H9 (cell line): Measurements from ENCODE around the gene AARS1. TPM values are rescaled to one million over a fixed set of nuclear protein-coding genes. Genes with fewer than 3 reads are reported as not detected.
A peak's percentile ranks its signal among the peaks of the same experiment; 100 is the strongest.

Experiments used
- DNase-seq: peaks from one replicate; pipeline ENCODE4 v3.0.0-alpha.2; 2017
- H2AFZ ChIP-seq: one replicate; pipeline ENCODE4 v1.6.1; 2013; ENCODE audit warnings: mild to moderate bottlenecking, low read length, control low read depth, moderate library complexity
- H2AK5ac ChIP-seq: 2 replicates; pipeline ENCODE4 v1.6.1; 2013; ENCODE audit warnings: low read length, control low read depth, mixed read lengths; ENCODE audit not compliant: insufficient read length
- H2BK120ac ChIP-seq: one replicate; pipeline ENCODE4 v1.6.1; 2013; ENCODE audit warnings: low read depth, mild to moderate bottlenecking, low read length, control low read depth, inconsistent platforms; ENCODE audit not compliant: poor library complexity, severe bottlenecking
- H2BK12ac ChIP-seq: 2 replicates; pipeline ENCODE4 v1.6.1; 2013; ENCODE audit warnings: low read length, control low read depth, mixed read lengths, low read depth; ENCODE audit not compliant: insufficient read length
- H2BK15ac ChIP-seq: 2 replicates; pipeline ENCODE4 v1.6.1; 2013; ENCODE audit warnings: low read depth, low read length, control low read depth
- H2BK20ac ChIP-seq: one replicate; pipeline ENCODE4 v1.6.1; 2013; ENCODE audit warnings: low read depth, mild to moderate bottlenecking, low read length, control low read depth, inconsistent platforms; ENCODE audit not compliant: poor library complexity, severe bottlenecking
- H2BK5ac ChIP-seq: 2 replicates; pipeline ENCODE4 v1.6.1; 2013; ENCODE audit warnings: low read length, control low read depth, mixed read lengths; ENCODE audit not compliant: insufficient read length
- H3K14ac ChIP-seq: 2 replicates; pipeline ENCODE4 v1.6.1; 2013; ENCODE audit warnings: low read length, control low read depth; ENCODE audit not compliant: insufficient read depth
- H3K18ac ChIP-seq: 2 replicates; pipeline ENCODE4 v1.6.1; 2013; ENCODE audit warnings: low read depth, mild to moderate bottlenecking, mixed read lengths, low read length, control low read depth; ENCODE audit not compliant: insufficient read length
- H3K23ac ChIP-seq: 2 replicates; pipeline ENCODE4 v1.6.1; 2013; ENCODE audit warnings: low read length, control low read depth, mixed read lengths, low read depth; ENCODE audit not compliant: insufficient read length
- H3K23me2 ChIP-seq: 2 replicates; pipeline ENCODE4 v1.6.1; 2013; ENCODE audit warnings: low read depth, mild to moderate bottlenecking, mixed read lengths, low read length, control low read depth; ENCODE audit not compliant: insufficient read length, poor library complexity, severe bottlenecking
- H3K27ac ChIP-seq: 2 replicates; pipeline ENCODE4 v1.5.1; 2013; ENCODE audit warnings: low read length, control low read depth, mixed read lengths, low read depth; ENCODE audit not compliant: insufficient read length
- H3K27me3 ChIP-seq: 2 replicates; pipeline ENCODE4 v1.6.1; 2013; ENCODE audit warnings: low read length, control low read depth, inconsistent platforms; ENCODE audit not compliant: insufficient read depth
- H3K4ac ChIP-seq: 2 replicates; pipeline ENCODE4 v1.6.1; 2013; ENCODE audit warnings: low read depth, mild to moderate bottlenecking, control low read depth, inconsistent platforms, low read length, moderate library complexity
- H3K4me1 ChIP-seq: 2 replicates; pipeline ENCODE4 v1.6.1; 2013; ENCODE audit warnings: low read length, control low read depth, inconsistent platforms; ENCODE audit not compliant: insufficient read depth
- H3K4me2 ChIP-seq: 2 replicates; pipeline ENCODE4 v1.6.1; 2013; ENCODE audit warnings: low read length, control low read depth, mixed read lengths; ENCODE audit not compliant: insufficient read length, insufficient read depth
- H3K56ac ChIP-seq: 2 replicates; pipeline ENCODE4 v1.6.1; 2013; ENCODE audit warnings: low read depth, mild to moderate bottlenecking, mixed read lengths, low read length, control low read depth; ENCODE audit not compliant: insufficient read length
- H3K79me1 ChIP-seq: 2 replicates; pipeline ENCODE4 v1.6.1; 2013; ENCODE audit warnings: low read depth, mild to moderate bottlenecking, moderate library complexity, low read length, control low read depth, inconsistent platforms; ENCODE audit not compliant: insufficient read depth, poor library complexity, severe bottlenecking
- H3K79me2 ChIP-seq: 2 replicates; pipeline ENCODE4 v1.6.1; 2013; ENCODE audit warnings: low read length, control low read depth, inconsistent platforms; ENCODE audit not compliant: insufficient read depth
- H3K9ac ChIP-seq: 2 replicates; pipeline ENCODE4 v1.6.1; 2013; ENCODE audit warnings: low read length, control low read depth, mixed read lengths; ENCODE audit not compliant: insufficient read length; ENCODE audit errors: extremely low read depth
- H3K9me3 ChIP-seq: one replicate; pipeline ENCODE4 v1.6.1; 2013; ENCODE audit warnings: low read depth, low read length, inconsistent platforms; ENCODE audit not compliant: control insufficient read depth
- H3T11ph ChIP-seq: one replicate; pipeline ENCODE4 v1.6.1; 2013; ENCODE audit warnings: mild to moderate bottlenecking, low read length, control low read depth, inconsistent platforms
- H4K20me1 ChIP-seq: one replicate; pipeline ENCODE4 v1.6.1; 2013; ENCODE audit not compliant: control insufficient read depth, insufficient read length, insufficient read depth
- H4K5ac ChIP-seq: 2 replicates; pipeline ENCODE4 v1.6.1; 2013; ENCODE audit warnings: low read depth, mild to moderate bottlenecking, mixed read lengths, low read length, control low read depth; ENCODE audit not compliant: insufficient read length
- H4K8ac ChIP-seq: replicated peaks from 2 replicates; pipeline ENCODE4 v1.6.1; 2013; ENCODE audit warnings: low read length, control low read depth, mixed read lengths, low read depth; ENCODE audit not compliant: insufficient read length
- H4K91ac ChIP-seq: 2 replicates; pipeline ENCODE4 v1.6.1; 2013; ENCODE audit warnings: low read depth, mild to moderate bottlenecking, moderate library complexity, mixed read lengths, low read length, control low read depth; ENCODE audit not compliant: insufficient read length
- H3K27ac Mint-ChIP-seq, 3 experiments: 2 replicates in 2 of 3; 3 replicates in 1 of 3; pipeline ENCODE4 v1.8.0; 2020 to 2021; ENCODE audit warnings: mixed read lengths in 3 of 3, mild to moderate bottlenecking in 1 of 3, moderate library complexity in 1 of 3
- H3K27me3 Mint-ChIP-seq: 2 replicates; pipeline ENCODE4 v1.8.0; 2021; ENCODE audit warnings: low read depth, mild to moderate bottlenecking, moderate library complexity, mixed read lengths
- H3K36me3 Mint-ChIP-seq, 3 experiments: 2 replicates in 2 of 3; 3 replicates in 1 of 3; pipeline ENCODE4 v1.8.0; 2020 to 2021; ENCODE audit warnings: low read depth in 3 of 3, mixed read lengths in 3 of 3; ENCODE audit not compliant: insufficient read depth in 1 of 3
- H3K4me1 Mint-ChIP-seq, 2 experiments: 2 replicates each; pipeline ENCODE4 v1.8.0; 2020; ENCODE audit warnings: mixed read lengths in 2 of 2
- H3K4me3 Mint-ChIP-seq, 2 experiments: 2 replicates in 1 of 2; 3 replicates in 1 of 2; pipeline ENCODE4 v1.8.0; 2020 to 2021; ENCODE audit warnings: mild to moderate bottlenecking in 2 of 2, mixed read lengths in 2 of 2, moderate library complexity in 1 of 2
- H3K9me3 Mint-ChIP-seq, 2 experiments: 2 replicates in 1 of 2; 3 replicates in 1 of 2; pipeline ENCODE4 v1.8.0; 2020; ENCODE audit warnings: mild to moderate bottlenecking in 2 of 2, mixed read lengths in 2 of 2, moderate library complexity in 1 of 2
- CTCF ChIP-seq: fragments of 200-600 bp; sonication (generic); conservative IDR thresholded peaks from 3 replicates; pipeline ENCODE4 v1.8.0; 2021; ENCODE audit warnings: antibody characterized with exemption, mild to moderate bottlenecking
- WGBS: extraction: QIAGEN DNeasy Blood & Tissue Kit; methylation state at CpG from one replicate; pipeline ENCODE4 v1.1.7; 2013; ENCODE audit warnings: missing lambda C conversion rate, low lambda C conversion rate, mixed read lengths; ENCODE audit not compliant: insufficient read length; ENCODE audit errors: extremely low coverage; 5-methylcytosine and 5-hydroxymethylcytosine counted together
- total RNA-seq: library from RNA; stranded (reverse); gene quantifications from 2 replicates; pipeline ENCODE4 v1.2.1, GENCODE V29; 2021

The AARS1 gene
- total RNA-seq, 1 experiment from 2014 or later = 168 TPM

GRCh38 chr16:70276392-70276791 is 12.9 kb downstream of the AARS1 start:
- Histone ChIP-seq H3K9me3 (no peaks in the 10 kb centered on the region), H3K4me2 (no peak overlapping the region), H3K9ac (no peak overlapping the region), H2AFZ (no peak overlapping the region), H3K27ac (no peak overlapping the region), H4K91ac (no peak overlapping the region), H3K27me3 (no peaks in the 10 kb centered on the region), H3K23ac (no peak overlapping the region), H3K4me1 (no peaks in the 10 kb centered on the region), H2BK12ac (no peak overlapping the region), H3K56ac (no peak overlapping the region), H3K18ac (no peak overlapping the region), H4K8ac (no peak overlapping the region), H2BK20ac (no peak overlapping the region), H3K79me2 (peaks cover 3% of the 10 kb centered on the region; the same call in 1 of the 2 replicates), H3K14ac (no peak overlapping the region), H4K20me1 (no peaks in the 10 kb centered on the region), H4K5ac (no peak overlapping the region), H3K79me1 (peaks cover 13% of the 10 kb centered on the region), H2BK120ac (no peak overlapping the region), H2BK15ac (no peak overlapping the region), H3K4ac (no peak overlapping the region), H2AK5ac (no peak overlapping the region), H3K23me2 (no peaks in the 10 kb centered on the region), H3T11ph (no peak overlapping the region), H2BK5ac (no peak overlapping the region)
- H3K4me1 Mint-ChIP-seq = no peaks in the 10 kb centered on the region
- H3K27me3 Mint-ChIP-seq = no peaks in the 10 kb centered on the region
- DNase-seq = no peak
- no peak for TF ChIP-seq CTCF
- H3K36me3 Mint-ChIP-seq = peaks cover 60 to 85% (median 83%) of the 10 kb centered on the region in 3 experiments
- H3K27ac Mint-ChIP-seq = 0 out of 7 replicates have a peak overlapping the region, but pooled peaks of 1 of the 3 experiments have one; percentile 5
- H3K4me3 Mint-ChIP-seq = no peak overlapping the region
- H3K9me3 Mint-ChIP-seq = no peaks in the 10 kb centered on the region
- WGBS = no CpG with 5 or more reads among the region's 1 CpG
